HUES64 (cell line): ENCODE results near the gene MFSD6.
"Not testable (repeated sequence)": the region's sequence is repeated elsewhere in the genome, so short reads cannot be mapped to it uniquely, and the experiment has no call there.

ENCODE experiments used
- H3K27ac ChIP-seq: 2 replicates; pipeline ENCODE4 v1.7.0; 2013; ENCODE audit warnings: low read depth, low read length, inconsistent platforms
- H3K27me3 ChIP-seq: 2 replicates; pipeline ENCODE4 v1.6.1; 2013; ENCODE audit warnings: mild to moderate bottlenecking, low read length; ENCODE audit not compliant: insufficient read depth
- H3K36me3 ChIP-seq: 2 replicates; pipeline ENCODE4 v1.6.1; 2013; ENCODE audit warnings: mild to moderate bottlenecking, low read length; ENCODE audit not compliant: insufficient read depth
- H3K4me1 ChIP-seq: 2 replicates; pipeline ENCODE4 v1.6.1; 2013; ENCODE audit warnings: mild to moderate bottlenecking, low read length, moderate library complexity; ENCODE audit not compliant: insufficient read depth
- H3K4me3 ChIP-seq: 2 replicates; pipeline ENCODE4 v1.5.1; 2013; ENCODE audit warnings: mild to moderate bottlenecking, low read length, moderate library complexity
- H3K9ac ChIP-seq: 2 replicates; pipeline ENCODE4 v1.6.1; 2013; ENCODE audit warnings: mild to moderate bottlenecking, low read depth, low read length
- H3K9me3 ChIP-seq: 2 replicates; pipeline ENCODE4 v1.6.1; 2013; ENCODE audit warnings: low read depth, low read length; ENCODE audit not compliant: insufficient read depth
- WGBS: fragments of 150-250, 120-280 bp; methylation state at CpG from one replicate; pipeline ENCODE4 v1.1.7; 2013; ENCODE audit warnings: missing lambda C conversion rate; 5-methylcytosine and 5-hydroxymethylcytosine counted together

The MFSD6 gene

DNA sequence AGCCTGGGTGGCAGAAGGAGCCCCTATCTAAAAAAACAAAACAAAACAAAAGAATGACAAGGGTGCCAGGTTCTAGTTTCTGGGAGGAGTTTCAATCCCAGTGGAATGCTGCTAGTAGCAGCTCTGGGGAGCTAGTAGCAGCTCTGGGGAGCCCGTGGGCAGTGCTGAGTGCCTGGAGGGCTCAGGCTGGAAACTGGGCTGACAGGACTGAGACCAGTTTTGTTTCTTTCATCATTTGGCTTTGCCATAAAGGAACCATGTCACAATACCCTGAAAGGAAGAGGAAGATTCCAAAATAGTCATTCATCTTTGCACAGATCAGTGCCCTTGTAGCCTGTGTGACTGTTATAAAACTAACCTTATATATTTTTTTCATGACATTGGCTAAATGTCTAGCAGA is 10.6 kb downstream of the MFSD6 start:
- H3K27me3 ChIP-seq, result no peaks in the 10 kb centered on the region
- no peak overlapping the region for H3K27ac ChIP-seq
- H3K36me3 ChIP-seq, result no peaks in the 10 kb centered on the region
- no peaks in the 10 kb centered on the region for H3K4me1 ChIP-seq
- no peaks in the 10 kb centered on the region for H3K9me3 ChIP-seq
- 74% methylated on average over 1 of the region's 1 CpG for WGBS
- H3K9ac ChIP-seq, result no peak overlapping the region
- no peak overlapping the region for H3K4me3 ChIP-seq

DNA sequence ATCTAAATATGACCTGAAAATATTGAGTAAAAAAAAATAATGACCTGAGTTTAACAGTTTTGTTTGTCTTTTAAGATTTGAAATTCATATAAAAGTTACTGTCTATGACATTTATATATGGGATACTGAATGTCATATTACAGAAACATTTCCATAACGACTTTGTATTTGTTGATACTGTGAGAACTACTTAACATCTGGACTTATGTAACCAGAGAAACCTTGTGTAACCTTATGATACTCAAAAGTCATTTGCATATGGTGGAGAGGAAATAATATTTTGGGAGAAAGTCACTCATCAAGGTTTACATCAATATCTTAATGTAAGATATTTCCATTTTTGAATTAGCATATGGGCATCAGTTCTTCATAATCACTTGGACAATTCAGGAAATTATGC is 12.6 kb downstream of the MFSD6 start:
- no peak overlapping the region for H3K27ac ChIP-seq
- H3K27me3 ChIP-seq, result no peaks in the 10 kb centered on the region
- no CpG with 5 or more reads among the region's 1 CpG for WGBS

DNA sequence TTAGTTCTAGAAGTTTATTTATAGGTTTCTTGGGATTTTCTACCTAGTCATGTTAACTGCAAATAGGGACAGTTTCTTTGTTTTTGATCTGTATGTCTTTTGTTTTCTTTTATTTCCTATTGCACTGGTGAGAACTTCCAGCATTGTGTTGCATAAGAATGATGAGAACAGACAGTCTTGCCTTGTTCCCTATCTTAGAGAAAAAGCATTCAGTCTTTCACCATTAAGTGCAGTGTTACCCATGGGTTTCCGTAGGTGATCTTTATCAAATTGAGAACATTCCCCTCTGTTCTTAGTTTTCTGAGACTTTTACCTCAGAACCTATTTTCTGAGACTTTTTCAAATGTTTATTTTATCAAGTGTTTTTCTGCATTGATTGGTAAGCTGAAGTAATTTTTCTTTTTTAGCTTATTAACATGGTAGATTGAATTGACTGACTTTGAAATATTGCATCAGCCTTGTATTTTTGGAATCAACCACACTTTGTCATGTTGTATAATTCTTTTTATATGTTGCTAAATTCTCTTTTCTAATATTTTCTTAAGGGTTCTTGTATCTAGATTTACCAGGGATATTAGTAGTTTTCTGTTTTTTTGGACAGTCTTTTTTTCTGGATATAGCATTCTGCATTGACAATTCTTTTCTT is 17.2 kb downstream of the MFSD6 start:
- 89% methylated on average over 1 of the region's 1 CpG for WGBS
- H3K27ac ChIP-seq, result no peak overlapping the region
- H3K4me1 ChIP-seq, result no peaks in the 10 kb centered on the region
- no peaks in the 10 kb centered on the region for H3K27me3 ChIP-seq
- no peaks in the 10 kb centered on the region for H3K36me3 ChIP-seq
- no peak overlapping the region for H3K9ac ChIP-seq
- H3K9me3 ChIP-seq, result no peaks in the 10 kb centered on the region
- H3K4me3 ChIP-seq, result no peak overlapping the region

More for the DNA sequence above, 12.6 kb downstream of the MFSD6 start:
- no peak overlapping the region for H3K4me3 ChIP-seq
- no peaks in the 10 kb centered on the region for H3K9me3 ChIP-seq
- H3K9ac ChIP-seq, result no peak overlapping the region
- no peaks in the 10 kb centered on the region for H3K4me1 ChIP-seq
- no peaks in the 10 kb centered on the region for H3K36me3 ChIP-seq

GRCh38 chr2:190425883-190426658 is 17.9 kb downstream of the MFSD6 start:
- Histone ChIP-seq H3K36me3 (no peaks in the 10 kb centered on the region), H3K27ac (no peak overlapping the region), H3K9me3 (no peaks in the 10 kb centered on the region), H3K4me1 (no peaks in the 10 kb centered on the region), H3K9ac (no peak overlapping the region), H3K27me3 (no peaks in the 10 kb centered on the region), H3K4me3 (no peak overlapping the region)

DNA sequence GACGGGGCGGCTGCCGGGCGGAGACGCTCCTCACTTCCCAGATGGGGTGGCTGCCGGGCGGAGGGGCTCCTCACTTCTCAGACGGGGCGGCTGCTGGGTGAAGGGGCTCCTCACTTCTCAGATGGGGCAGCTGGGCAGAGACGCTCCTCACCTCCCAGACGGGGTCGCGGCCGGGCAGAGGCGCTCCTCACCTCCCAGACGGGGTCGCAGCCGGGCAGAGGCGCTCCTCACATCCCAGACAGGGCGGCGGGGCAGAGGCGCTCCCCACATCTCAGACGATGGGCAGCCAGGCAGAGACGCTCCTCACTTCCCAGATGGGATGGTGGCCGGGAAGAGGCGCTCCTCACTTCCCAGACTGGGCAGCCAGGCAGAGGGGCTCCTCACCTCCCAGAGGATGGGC is 22.7 kb downstream of the MFSD6 start:
- 96% methylated on average over 23 of the region's 26 CpGs for WGBS
- H3K36me3 ChIP-seq, H3K9ac ChIP-seq, H3K27me3 ChIP-seq, H3K4me1 ChIP-seq, H3K9me3 ChIP-seq, H3K4me3 ChIP-seq, H3K27ac ChIP-seq: not testable (repeated sequence)

DNA sequence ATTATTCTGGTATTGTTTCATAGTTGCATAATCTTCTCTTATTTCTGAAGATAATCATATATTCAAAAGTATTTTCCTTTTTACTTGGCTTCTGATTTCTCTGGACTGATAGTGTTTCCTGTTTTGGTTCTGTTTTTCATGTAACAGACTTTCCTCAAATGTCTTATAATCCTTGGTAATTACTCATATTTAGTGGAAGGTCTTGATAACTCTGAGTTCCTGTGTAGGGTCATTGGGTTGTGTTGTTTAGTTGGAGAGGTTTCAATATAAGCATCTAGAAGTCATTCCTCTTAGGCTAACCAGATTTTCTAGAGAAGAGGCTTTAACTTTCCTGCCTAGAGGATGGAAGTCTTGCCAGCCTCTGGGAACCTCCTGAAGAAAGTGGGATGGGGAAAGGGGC is 23.8 kb downstream of the MFSD6 start:
- no peak overlapping the region for H3K4me3 ChIP-seq
- no peaks in the 10 kb centered on the region for H3K4me1 ChIP-seq
- no peaks in the 10 kb centered on the region for H3K36me3 ChIP-seq
- H3K27ac ChIP-seq, result no peak overlapping the region
- no peaks in the 10 kb centered on the region for H3K9me3 ChIP-seq
- H3K9ac ChIP-seq, result no peak overlapping the region
- no peaks in the 10 kb centered on the region for H3K27me3 ChIP-seq

DNA sequence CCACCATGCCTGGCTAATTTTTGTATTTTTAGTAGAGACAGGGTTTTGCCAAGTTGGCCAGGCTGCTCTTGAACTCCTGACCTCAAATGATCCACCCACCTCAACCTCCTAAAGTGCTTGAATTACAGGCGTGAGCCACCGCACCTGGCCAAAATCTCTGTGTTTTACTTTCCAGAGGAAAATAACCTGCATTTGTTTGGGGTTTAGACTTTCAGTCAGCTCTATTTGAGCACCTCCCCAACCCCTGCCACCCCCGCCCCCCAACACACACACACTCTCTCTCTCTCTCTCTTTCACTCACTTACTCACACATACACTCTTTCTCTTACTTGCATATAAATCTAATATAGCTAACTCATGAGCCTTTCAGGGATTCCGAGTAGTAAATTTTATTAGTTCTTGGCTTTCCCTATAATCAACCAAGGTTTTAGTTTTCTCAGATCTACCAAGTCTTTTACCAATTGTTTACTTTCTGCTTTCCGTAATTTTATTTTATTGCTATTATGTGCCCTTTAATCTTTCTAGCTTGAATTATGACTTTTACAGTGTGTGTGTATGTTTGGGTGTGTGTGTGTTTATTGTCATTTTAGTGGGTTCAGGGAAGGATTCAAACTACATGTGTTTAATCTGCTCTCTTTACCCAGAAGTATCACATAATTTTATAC is 24.5 kb downstream of the MFSD6 start:
- Histone ChIP-seq H3K27me3 (no peaks in the 10 kb centered on the region), H3K36me3 (no peaks in the 10 kb centered on the region), H3K4me3 (no peak overlapping the region), H3K9me3 (no peaks in the 10 kb centered on the region), H3K4me1 (no peaks in the 10 kb centered on the region), H3K9ac (no peak overlapping the region), H3K27ac (no peak overlapping the region)
- 94% methylated on average over 4 of the region's 5 CpGs for WGBS

DNA sequence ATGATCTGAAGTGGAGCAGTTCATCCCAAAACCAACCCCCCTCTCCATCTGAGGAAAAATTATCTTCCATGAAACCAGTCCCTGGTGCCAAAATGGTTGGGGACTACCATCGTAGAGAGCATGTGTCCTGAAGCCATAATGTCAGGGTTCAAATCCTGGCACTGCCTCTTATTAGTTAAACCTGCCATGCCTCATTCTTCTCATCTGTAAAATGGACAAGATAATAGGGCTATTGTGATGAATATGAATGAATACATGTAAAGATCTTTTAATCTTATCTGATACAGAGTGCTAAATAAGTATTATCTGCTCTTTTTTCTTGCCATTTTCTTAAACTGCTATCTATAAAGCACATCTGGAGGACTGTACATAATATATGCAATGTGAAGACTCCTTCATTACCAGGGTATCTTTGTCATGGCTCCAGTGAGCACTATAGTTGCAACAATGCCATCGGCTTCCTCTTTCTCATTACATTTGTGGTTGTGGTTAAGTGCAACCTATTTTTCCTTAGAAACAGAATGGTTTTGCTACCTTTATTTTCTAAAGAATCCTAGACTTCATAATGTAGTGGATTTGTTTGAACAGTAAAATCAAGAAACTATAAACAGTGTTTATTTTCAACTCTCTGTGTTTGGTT is 27.0 kb downstream of the MFSD6 start:
- H3K4me1 ChIP-seq, result no peaks in the 10 kb centered on the region
- no peaks in the 10 kb centered on the region for H3K27me3 ChIP-seq
- no peaks in the 10 kb centered on the region for H3K36me3 ChIP-seq
- H3K4me3 ChIP-seq, result no peak overlapping the region
- H3K9me3 ChIP-seq, result no peaks in the 10 kb centered on the region
- 94% methylated on average over 1 of the region's 2 CpGs for WGBS
- H3K9ac ChIP-seq, result no peak overlapping the region
- H3K27ac ChIP-seq, result no peak overlapping the region

GRCh38 chr2:190436557-190436956 is 28.4 kb downstream of the MFSD6 start:
- Histone ChIP-seq H3K4me1 (no peaks in the 10 kb centered on the region), H3K27ac (no peak overlapping the region), H3K4me3 (no peak overlapping the region), H3K9me3 (no peaks in the 10 kb centered on the region), H3K36me3 (no peaks in the 10 kb centered on the region), H3K9ac (no peak overlapping the region), H3K27me3 (no peaks in the 10 kb centered on the region)
- WGBS, result 96% methylated on average over 5 of the region's 5 CpGs

DNA sequence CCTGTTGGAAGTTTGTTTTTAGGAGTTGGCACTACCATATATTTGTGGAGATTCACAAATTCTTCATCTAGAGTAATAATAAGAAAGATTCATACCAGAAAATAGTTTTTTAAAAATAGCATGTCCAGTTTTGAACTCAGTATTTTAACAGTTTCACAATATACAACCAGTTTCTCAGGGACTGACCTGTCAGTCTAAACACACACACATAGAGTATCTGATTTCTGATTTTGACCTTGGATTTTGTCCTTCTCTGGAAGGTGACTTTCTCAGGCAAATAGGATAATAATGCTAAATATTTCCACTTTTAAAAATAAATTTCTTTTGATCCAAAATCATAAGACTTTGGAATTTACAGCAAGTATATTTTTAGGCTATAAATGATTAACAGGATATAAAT is 32.0 kb downstream of the MFSD6 start:
- Histone ChIP-seq H3K36me3 (no peaks in the 10 kb centered on the region), H3K27me3 (no peaks in the 10 kb centered on the region), H3K4me1 (no peaks in the 10 kb centered on the region), H3K27ac (no peak overlapping the region), H3K9me3 (no peaks in the 10 kb centered on the region), H3K4me3 (no peak overlapping the region), H3K9ac (no peak overlapping the region)

GRCh38 chr2:190441564-190441963 is 33.4 kb downstream of the MFSD6 start:
- WGBS, result 73% methylated on average over 4 of the region's 4 CpGs
- H3K27me3 ChIP-seq, result no peaks in the 10 kb centered on the region
- H3K9ac ChIP-seq, result no peak overlapping the region
- H3K9me3 ChIP-seq, result no peaks in the 10 kb centered on the region
- H3K4me3 ChIP-seq, result no peak overlapping the region
- no peaks in the 10 kb centered on the region for H3K4me1 ChIP-seq
- H3K36me3 ChIP-seq, result no peaks in the 10 kb centered on the region
- no peak overlapping the region for H3K27ac ChIP-seq
